GM12874 (cell line): ENCODE results near the gene JAML.

ENCODE experiments used
- CTCF ChIP-seq: IDR thresholded peaks from 2 replicates; pipeline ENCODE4 v1.5.1; 2011; ENCODE audit warnings: low read depth, mild to moderate bottlenecking, control low read depth, low read length, moderate library complexity; ENCODE audit not compliant: insufficient read depth

Gene JAML

GRCh38 chr11:118263695-118264568, 39.1 kb upstream of the JAML start, which contains the start of gene MPZL2:
TSS of gene MPZL2 (minus strand) at chr11:118264297. CDS start at chr11:118264153, 144 bp downstream.
- no peak for TF ChIP-seq CTCF

GRCh38 chr11:118263112-118263511, 38.3 kb upstream of the JAML start:
- no peak for TF ChIP-seq CTCF

- TF ChIP-seq CTCF = no peak
These were observed 35.5 kb upstream of the JAML start for GRCh38 chr11:118260353-118260752.

GRCh38 chr11:118259138-118259537, 34.3 kb upstream of the JAML start:
- TF ChIP-seq CTCF = no peak

- TF ChIP-seq CTCF = 0 out of 2 replicates have a peak, but pooled peaks have one; percentile 13
These were observed 33.6 kb upstream of the JAML start for GRCh38 chr11:118258410-118258809.

GRCh38 chr11:118252688-118253087, 27.9 kb upstream of the JAML start:
- no peak for TF ChIP-seq CTCF

- TF ChIP-seq CTCF = no peak
These were observed 27.2 kb upstream of the JAML start, which contains the start of gene MPZL3 for GRCh38 chr11:118251858-118252652. TSS of gene MPZL3 (minus strand) at chr11:118252365. CDS start at chr11:118252294, 71 bp downstream.
